EL (cell line): ENCODE measurements around the gene TNP2.

Experiments
- DNase-seq: peaks from one replicate; pipeline ENCODE4 v3.0.0-alpha.2; 2016

Gene TNP2

DNA sequence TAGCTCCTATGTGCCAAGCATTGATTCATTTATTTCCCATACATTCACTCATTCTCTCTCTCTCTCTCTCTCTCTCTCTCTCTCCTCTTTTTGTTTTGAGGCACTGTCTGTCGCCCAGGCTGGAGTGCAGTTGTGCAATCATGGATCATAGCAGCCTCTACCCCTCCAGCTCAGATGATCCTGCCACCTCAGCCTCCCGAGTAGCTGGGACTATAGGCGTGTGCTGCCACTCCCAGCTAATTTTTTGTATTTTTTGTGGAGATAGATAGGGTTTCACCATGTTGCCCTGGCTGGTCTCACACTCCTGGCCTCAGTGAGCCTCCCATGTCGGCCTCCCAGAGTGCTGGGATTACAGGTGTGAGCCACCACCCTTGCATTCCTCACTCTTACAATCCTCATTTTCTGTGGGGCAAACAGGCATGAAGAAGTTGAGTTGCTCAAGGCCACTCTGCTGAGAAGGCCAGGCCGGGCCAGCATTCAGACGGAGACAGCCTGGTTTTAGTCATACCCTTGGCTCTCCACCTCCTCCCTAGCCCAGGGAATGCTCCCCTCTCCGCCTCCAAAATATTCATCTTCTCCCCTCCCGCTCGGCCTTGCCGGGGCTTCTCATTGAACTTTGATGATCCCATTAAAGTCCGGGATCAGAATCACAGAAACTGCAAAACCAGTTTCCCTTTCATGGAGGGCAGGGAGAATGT, 7.9 kb upstream of the TNP2 start:
- DNase-seq = no peak

DNA sequence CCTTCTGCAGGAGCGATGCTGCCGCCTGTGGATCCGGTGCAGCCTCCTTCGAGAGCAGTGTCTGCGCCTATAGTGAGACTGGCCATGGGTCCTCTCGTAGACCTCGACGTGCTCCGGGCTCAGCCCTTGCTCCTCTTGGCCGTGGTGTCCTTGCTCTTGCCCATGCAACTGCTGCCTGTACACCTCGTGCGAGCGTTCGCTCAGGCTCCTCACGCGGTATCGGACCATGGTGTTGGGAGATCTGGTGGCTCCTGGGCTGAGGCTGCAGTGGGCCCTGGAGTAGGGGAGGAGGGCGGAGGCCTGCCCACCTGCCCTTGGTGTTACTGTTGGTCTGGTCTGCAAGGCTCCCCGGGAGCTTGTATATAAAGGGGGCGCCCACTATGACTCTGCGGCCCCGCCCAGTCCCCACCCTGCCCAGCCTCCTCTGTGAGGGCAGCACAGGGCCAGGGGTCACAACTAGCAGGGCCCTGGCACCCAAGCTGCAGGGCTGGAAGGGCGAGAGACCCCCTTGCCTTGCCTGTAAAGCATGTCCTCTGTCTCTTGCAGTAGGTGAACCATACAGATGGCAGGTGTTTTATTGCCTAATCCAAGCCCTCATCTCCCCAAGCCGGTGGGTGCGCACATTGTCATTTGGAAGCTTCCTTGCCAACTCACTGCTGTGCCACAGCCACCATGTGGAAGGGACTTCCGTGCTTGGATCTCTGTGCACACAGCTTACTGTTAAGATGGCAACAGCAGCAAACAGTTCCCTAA, 7.2 kb upstream of the TNP2 start, which contains the start of gene PRM2:
TSS of gene PRM2 (minus strand) at position 338 of the 753 bp plus-strand sequence. CDS start at position 228, 110 bp downstream.
- DNase-seq = no peak

DNA sequence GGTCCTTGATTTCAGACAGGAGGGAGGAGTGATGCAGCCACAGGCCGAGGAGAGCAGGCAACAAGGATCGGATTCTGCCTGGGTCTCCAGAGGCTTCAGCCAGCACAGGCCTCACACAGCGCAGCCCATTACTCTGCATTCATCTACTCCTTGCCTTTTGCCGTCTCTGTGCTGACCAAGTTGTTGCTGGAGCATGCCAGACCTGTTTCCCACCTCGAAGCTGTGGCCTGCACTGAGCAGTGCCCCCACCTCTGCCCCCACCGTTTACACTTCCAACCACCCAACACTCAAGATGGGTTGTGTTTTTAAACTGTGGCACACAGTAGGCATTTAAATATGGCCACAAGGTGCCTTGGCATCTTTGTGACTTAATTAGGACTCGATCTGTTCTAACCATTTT, 5.8 kb upstream of the TNP2 start:
- no peak for DNase-seq

DNA sequence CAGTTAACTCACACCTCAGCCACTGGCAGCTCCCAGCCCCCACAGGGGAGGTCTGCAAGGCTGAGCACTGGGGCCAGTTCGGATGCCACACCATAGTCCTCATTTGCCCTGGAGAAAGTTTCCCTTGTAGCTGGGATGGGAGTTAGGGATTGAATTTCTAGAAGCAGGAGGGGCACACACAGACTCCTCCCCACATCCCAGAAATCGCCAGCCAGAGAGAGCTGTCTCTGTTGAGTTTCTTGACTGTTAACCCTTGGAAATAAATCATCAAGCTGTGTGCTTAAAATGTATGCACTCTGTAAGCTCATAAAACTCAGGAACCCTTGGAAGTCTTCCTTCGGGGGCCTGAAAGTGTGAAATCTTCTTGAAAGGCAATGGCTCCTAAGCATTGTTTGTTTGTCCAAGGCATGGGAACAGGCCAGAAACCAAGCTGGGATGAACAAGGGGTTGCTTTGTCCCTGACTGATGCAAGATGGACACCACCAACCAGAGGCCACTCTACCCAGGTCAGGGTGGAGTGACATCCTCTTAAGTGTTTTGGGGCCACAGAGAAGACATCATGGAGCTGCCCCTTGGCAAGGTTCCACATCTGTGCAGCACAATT, 4.7 kb upstream of the TNP2 start:
- DNase-seq = no peak

DNA sequence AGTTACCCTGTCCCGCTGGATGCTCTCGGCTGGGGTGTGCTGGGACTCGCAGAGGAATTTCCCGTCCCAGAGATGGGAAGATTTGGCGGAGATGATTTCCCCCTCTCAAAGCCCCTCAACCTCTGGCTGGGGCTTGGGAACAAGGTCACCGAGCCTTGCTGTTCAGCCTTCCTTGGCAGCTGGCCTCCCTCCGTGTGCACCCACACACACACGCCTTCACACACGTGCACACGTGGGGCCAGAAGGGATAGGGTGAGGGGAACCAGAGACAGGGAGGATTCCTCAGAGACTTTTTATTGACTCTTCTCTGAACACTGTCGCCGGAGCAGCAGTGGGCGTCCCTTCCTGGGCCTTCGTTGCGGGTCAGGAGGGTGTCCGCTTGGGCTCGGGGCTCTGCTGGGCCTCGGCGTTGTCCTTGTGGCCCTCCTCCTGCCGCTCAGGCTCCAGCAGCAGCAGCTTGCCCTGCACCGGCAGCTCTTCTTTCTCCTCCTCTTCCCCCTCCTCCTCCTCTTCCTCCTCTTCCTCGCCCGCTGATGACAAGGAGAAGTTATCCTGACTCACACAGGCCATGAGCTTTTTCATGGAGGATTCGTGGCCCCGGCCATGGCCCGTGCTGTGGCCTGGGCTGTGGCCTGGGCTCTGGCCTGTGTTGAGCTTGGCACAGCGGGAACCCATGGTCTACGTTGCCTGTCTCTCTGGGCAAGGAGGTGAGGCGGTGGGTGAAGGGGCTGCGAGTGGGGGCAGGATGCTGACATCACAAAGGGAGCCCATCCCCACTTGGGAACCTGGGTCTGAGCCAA, 4.0 kb upstream of the TNP2 start, which contains the start of gene PRM3:
TSS of gene PRM3 (minus strand) at position 709 of the 800 bp plus-strand sequence. CDS start at position 675, 34 bp downstream.
- no peak for DNase-seq

DNA sequence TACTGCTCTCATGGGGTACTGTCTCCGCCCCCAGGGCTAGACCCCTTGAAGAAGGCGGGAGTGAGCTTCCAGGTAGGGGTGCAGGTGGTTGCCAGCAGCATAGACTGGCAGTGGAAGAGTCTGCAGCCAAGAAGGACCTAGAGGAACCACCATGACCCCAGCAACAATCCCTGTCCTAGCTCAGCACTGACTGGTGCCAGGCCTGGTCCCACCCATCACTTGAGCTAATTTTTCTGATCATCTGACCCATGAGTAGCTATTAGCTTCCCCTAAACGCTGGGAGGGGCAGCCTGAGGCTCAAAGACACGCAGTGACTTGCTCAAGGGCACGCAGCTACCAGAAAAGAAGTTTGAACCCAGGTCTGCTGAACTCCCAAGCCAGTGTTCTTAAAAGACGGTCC, 3.4 kb upstream of the TNP2 start:
- no peak for DNase-seq

DNA sequence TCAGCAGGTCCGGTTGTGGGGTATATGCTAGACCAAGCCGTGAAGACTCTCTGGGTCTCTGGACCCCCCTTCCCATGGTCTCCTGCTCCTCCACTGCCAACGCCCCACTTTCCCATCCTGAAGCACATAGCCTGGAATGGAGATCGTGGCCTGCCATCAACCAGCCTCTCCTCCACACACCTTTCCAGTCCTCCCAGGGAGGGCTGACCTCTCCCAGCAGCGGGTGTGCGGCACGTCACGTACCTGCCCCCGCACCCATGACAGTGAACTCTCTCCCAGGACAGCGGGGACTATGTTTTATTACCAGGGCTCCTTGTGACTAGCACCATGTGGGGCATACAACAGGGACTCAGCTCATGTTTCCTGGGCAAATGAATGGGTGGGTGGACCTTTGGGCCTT, 2.5 kb upstream of the TNP2 start:
- DNase-seq = no peak

DNA sequence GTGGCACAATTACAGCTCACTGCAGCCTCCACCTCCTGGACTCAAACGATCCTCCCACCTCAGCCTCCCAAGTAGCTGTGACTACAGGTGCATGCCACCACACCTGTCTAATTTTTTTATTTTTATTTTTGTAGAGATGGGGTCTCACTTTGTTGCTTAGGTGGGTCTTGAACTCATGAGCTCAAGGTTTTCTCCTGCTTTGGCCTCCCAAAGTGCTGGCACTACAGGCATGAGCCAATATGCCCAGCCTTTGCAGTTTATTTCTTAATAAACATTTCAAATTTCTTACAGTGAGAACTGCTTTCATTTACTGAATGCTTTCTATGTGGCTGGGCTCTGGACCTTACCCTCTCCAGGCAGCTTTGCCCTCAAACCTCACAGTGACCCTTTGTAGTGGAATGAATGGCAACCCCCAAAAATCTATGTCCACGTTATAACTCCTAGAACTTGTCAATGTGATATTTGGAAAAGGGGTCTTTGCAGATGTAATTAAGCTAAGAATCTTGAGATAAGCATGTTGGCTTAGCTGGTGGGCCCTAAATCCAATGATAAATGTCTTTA, 1.6 kb upstream of the TNP2 start:
- no peak for DNase-seq

DNA sequence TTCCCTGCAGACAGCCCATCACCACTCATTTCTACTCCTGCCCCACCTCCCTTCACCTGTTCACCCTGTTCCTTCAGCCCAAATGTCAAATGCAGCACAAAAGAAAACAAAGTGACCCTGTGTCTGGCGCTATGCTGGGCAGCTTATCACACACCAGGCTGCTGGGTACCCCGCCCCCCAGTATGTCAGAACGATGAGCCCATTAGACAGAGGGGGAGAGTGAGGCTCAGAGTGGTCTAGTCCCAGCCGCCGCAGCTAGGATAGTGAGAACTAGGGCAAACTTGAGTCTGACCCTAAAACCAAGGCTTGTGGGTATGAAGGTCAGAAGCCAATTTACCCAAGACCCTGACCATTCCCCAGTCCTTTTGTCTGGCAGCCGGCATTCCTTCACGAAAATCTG, 4.0 kb downstream of the TNP2 start:
- no peak for DNase-seq

DNA sequence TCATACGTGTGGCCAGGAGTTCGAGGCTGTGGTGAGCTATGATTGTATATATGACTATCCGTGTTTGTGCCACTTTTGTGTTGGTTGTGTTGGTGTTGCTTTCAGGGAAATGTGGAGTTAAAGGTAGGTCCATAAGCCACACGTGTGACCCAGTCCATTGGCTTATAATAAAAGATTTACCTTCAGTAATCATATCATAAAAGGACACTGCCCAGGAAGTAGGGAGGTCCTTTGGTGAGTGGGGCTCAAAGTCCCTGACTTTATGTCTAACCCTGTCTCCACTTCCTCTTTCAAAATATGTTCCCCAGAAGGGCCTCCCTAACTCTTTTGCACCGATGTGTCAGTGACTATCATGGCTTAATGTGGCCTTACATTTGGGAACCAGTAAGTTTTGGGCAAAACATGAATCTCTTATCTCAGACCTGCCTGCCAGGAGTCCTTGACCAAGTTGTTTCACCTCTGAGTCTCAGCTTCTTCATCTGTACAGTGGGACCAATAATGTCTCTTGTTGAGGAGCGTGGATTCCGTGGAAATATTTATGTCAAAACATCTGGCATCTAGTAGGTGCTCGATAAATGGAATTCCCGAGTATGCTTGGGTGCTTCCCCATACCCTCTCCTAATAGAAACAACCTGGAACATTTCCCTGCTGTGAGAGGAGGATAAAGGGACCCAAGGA, 4.8 kb downstream of the TNP2 start:
- DNase-seq = no peak

DNA sequence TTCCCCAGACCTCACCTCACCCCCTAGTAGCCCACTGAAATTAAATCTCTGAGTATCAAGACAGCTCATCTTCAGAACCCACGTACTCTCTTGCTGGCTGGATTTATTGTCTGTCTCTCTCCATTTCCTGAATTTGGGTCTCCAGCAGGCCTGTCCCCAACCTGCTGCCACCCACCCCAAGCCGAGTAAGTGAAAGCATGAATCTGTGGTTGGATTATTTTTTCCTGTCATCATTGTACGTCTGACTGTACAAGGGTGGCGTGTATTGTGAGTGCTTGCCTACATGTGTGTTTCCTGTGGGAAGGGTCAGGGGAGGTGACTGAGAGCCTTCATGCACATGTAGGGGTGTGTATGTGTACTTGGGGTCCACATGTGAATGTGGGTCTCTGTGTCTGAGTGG, 5.4 kb downstream of the TNP2 start:
- no peak for DNase-seq

DNA sequence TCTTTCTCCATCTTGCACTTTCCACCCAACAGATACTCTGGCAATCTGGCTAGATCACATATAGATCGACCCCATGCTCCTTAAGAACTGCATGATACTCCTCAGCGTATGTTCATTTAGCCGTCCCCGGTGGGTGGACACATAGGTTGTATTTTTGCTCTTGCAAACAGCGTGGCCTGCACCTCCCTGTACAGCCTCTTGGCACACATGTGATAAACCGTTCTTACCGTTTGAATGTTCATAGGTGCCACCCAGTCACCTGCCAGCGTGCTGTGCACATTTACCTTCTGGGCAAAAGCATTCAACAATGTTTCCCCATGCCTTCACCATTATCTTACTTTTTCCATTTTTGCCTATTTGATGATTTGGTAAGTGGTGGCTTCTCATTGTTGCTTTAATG, 6.2 kb downstream of the TNP2 start:
- no peak for DNase-seq

DNA sequence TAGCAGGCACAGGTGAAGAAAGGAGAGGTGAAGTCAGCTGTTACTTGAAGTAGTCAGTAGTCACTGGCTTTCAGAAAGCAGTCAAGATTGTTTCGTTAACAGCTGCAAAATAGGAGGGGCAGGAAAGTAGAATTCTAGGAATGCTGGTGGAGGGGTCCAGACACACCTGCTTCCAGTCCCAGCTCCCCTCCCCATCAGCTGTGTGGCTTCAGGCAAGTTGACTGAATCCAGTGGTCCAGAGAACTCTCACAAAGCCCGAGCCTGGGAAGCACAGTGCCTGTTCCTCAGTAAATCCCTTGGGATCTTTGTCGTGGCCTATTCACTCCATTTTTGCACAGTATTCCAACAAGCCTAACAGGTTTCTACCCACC, 8.5 kb downstream of the TNP2 start:
- no peak for DNase-seq

DNA sequence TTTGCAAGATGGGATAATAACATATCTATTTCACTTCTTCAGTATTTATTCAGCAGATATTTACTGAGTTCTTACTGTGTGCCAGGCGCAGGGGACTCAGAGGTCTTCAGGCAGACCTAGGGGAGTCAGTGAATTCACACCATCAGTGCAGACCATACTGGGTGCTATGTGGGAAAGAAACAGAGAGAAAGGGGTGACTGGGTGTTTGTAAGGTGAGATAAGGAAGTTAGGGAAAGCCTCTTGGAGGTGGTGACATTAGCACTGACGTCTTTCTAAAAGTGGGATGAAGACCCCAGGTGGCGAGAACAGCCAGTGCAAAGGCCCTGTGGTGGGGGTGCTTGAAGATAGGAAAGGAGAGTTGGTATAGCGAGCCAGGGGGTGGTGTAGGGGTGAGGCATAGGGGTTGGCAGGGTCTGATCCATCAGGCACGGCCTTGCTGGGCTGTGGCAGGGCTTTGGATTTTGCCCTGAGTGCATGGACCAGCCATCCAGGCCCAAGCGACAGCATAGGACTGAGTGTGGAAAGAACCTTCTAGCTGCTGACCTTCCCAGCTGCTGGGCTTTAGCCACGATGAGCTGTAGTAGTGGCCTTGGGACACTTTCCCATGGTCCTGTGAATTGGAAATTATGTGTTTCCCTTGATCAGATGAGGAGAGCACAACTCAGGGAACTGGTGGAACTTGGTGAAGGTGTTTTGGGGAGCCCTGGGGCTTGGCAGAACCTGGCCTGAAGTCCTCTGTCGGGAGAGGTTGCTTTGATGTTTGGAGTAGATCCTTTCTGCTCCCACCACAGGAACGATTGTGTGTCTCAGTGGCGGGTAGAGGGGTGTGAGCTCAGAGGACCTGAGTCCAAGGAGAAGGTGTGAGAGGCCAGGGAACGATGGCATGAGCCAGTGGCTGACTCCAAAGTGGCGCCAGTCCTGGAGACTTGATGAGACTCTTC, 9.2 kb downstream of the TNP2 start:
- DNase-seq = no peak

DNA sequence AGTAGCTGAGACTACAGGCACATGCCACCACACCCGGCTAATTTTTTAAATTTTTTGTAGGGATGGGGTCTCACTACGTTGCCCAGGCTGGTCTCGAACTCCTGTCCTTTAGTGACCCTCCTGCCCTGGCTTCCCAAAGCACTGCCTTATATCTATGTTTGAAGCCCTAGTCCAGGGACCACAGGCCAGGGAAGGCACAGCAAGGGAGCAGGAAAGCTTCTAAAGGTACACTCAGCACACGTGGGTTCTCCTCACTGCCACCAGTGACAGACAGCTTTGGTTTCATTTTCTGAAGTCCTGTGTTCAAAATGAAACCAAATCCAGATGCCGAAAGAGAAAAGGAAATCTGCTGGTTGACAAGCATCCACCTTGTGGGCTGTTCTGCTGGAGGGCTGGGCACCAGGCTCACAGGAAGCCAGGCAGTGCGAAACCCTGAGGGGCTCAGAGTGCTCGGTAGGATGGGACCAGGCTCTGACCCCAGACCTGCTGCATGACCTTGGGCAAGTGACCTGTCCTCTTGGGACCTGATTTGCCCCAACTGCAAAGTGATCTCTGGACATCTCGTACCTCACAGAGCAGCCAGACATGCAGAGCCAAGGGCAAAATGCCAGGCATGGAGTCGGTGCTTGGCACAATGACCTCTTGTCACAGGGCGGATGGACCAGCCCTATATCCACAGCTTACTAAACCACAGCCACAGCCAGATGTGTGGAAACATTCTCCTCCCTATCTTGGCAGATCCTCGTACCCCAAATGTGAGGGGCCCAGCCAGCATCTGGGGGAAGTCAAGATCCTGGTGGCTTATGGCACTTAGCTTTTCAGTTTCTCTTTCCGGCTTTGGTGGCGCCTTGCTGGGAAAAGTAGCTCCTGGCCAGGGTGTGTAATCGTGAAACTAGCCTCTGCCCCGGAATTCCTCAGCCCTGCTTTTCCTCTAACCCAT, 10.3 kb downstream of the TNP2 start:
- DNase-seq = no peak

DNA sequence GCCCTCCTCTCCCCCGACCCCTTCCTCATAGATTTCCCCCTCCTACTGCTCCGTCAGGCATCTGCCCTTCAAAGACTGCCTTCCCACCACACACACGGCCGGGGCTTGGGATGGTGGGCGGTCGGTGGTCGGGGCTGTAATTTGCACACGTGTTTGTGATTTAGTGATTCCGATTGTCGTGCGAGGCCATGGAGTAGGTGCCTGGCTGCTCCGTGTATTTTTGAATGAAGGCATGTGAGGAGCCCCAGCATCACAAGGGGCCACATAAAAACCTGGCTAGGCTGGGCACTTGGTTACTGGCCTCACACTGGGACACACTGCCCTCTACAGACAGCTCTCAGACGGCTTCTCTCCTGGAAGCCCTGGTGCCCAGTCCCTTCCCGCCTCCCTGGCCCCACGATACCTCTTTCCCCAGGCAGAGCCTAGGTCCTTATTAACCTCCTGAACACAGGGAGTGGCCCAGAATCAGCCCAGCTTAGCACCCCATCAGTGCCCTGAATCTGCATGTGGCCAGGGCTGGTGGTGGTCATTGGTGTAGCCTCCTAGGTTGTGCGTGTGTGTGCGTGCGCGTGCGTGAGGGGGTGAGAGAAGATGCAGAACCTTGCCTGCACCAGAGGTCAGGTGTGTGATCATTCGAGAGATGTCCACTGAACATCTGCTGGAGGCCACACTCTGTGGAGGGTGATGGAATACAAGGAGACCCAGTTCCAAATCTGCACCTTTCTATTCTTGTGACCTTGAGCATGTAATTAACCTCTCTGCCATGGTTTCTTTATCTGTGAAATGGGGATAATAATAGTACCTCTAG, 11.8 kb downstream of the TNP2 start:
- peak; percentile 86 for DNase-seq

DNA sequence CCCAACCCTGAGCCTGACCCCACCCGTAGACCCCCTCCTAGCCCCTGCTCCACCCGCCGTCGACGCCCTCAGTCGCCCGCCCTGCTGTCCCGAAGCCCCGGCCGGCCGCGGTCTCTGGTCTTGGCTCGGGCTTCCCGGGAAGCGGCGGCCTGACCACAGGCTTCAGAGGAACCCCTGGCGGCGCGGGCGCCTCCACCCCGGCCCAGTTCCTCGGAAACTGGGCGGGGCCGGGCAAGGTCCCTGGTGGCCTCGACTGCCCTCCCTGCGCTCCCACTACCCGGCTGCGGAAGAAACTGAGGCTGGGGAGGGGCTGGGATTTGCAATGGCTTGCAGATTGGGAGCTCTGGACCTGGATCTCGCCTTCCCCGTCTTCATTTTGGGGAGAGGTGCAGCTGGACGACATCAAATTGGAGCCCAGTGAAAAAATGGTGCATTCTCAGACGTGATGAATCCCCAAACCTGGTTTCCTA, 12.4 kb downstream of the TNP2 start:
- DNase-seq = peak; percentile 70

DNA sequence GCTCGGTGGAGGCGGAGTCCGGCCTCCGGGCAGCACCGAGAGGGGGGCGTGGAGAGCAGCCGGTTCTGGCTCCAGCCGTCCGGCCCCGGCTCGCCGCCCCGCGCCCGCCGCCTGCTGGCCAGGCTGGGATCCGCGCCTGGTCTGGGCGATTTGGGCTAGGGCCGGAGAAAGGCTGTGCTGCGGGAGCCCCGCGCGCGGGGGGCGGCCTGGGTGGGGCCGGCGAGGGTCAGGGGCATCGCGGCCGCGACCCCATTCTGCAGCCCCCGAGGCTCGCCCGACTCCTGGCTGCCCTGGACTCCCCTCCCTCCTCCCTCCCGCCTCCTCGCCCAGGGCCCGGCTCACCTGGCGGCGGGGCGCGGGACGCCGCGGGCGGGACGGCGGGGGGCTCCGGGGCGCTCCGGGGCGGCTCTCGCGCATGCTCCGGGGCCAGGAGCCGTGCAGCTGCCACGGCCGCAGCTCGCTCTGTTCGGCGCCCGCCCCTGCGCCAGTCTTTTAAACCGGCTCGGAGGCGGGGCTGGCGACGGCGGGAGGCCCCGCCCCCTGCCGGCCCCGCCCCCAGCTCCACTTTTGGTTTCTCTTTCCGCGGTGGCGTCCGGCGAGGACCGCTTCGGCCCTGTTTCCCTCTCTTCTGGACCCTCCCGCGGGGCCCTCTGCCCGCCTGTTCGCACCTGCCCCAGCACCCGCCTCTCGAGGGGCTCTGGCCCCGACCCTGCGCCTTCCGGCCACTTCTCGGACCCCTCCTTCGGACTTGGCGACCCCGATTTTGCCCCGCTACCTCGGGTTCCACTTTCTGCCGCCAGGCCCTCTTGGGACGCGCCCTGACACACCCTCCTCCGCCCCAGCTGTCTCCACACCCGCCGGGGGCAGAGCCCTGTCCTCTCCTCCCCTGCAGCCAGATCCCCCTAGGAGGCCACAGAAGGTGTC, 13.1 kb downstream of the TNP2 start, which contains the start of gene SOCS1:
TSS of gene SOCS1 (minus strand) at position 468 of the 924 bp plus-strand sequence. CDS start 726 bp downstream, outside the sequence.
- DNase-seq = peak; percentile 89
